ENCODE results near the gene FAF1. TPM values are rescaled to one million over a fixed set of nuclear protein-coding genes. Genes with fewer than 3 reads are reported as not detected.
"Not testable (repeated sequence)": the region's sequence is repeated elsewhere in the genome, so short reads cannot be mapped to it uniquely, and the experiment has no call there.

Gene FAF1
- polyA plus RNA-seq, 3 donors, result 69.2 to 76.7 (median 73.4) TPM

- DNase-seq (ENCODE audit: low read depth in 3 of 3, low spot score in 2 of 3), result no peak
These were observed 101.3 kb downstream of the FAF1 start for GRCh38 chr1:50858761-50859160.

- no peak for DNase-seq (ENCODE audit: low read depth in 3 of 3, low spot score in 2 of 3)
These were observed 102.4 kb downstream of the FAF1 start for GRCh38 chr1:50857702-50858101.

DNA sequence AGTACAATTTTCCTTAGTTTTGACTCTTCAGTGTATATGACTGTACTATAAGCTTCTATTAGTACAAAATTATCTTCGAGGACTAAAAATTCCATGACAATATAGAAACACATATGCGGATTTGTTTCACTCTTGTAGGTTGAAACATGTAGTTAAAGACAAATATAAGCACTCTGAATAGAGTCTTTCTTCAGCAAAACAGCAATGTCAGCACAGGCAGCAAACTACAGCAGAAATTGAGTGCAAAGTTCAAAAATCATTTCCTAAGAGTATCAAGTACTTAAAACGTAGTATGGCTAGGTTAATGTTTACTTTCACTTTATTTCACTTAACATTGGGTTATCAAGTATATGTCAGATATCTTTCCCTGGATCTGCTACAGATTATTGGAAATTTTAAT lies 106.7 kb downstream of the FAF1 start:
- no peak for DNase-seq (ENCODE audit: low read depth in 3 of 3, low spot score in 2 of 3)

- DNase-seq (ENCODE audit: low read depth in 3 of 3, low spot score in 2 of 3), result no peak
These were observed 107.2 kb downstream of the FAF1 start for GRCh38 chr1:50852889-50853288.

GRCh38 chr1:50851466-50851865 lies 108.6 kb downstream of the FAF1 start:
- no peak for DNase-seq (ENCODE audit: low read depth in 3 of 3, low spot score in 2 of 3)

- no peak for DNase-seq (ENCODE audit: low read depth in 3 of 3, low spot score in 2 of 3)
These were observed 109.0 kb downstream of the FAF1 start for GRCh38 chr1:50851034-50851433.

DNA sequence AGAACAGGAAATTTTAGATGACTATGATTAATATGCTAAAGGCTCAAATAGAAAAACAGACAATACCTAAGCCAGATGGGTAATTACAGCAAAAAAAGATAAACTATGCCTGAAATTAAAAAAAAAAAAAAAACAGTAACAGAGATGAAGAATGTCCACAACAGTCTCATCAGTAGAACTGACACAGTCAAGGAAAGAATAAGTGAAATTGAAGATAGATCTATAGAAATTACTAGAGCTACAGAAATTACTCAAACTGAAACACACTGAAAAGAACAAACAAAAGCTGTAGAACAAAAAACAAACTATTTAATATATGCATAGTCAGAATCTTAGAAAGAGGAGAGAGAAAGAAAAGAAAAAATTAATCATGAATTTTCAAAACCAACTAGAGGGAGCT lies 112.8 kb downstream of the FAF1 start:
- no peak for DNase-seq (ENCODE audit: low read depth in 3 of 3, low spot score in 2 of 3)

- DNase-seq (ENCODE audit: low read depth in 3 of 3, low spot score in 2 of 3), result no peak
These were observed 113.7 kb downstream of the FAF1 start for GRCh38 chr1:50846224-50846839.

DNA sequence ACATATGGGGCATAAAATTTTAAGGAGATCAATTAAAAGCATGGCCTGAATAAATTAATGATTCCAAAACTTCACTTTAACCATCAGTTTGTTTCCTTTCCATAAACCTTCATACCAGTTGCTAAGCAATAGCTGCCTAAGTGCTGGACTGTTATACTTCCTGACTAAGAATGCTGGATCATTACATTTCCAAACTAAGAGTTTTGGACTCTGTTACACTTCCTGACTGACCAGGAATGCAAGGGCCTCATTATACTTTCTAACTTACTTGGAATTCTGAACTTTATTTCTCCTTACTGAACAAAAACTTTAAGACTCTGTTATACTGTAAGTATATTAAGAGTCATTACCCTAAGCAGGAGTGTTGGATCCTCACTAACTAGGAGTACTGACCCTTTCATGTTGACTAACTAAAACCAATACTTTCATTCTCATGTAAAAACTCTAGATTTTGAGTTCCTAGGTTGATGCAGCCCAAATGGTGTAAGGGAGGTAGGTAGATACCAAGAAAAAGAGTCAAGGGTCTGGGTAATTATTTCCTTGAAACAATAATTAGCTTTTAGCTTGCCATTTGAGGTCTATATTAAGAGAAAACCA lies 118.2 kb downstream of the FAF1 start:
- peak in 1 of 3 donors; percentile 6 for DNase-seq (ENCODE audit: low read depth in 3 of 3, low spot score in 2 of 3)

- no peak for DNase-seq (ENCODE audit: low read depth in 3 of 3, low spot score in 2 of 3)
These were observed 124.0 kb downstream of the FAF1 start for GRCh38 chr1:50836117-50836516.

- DNase-seq (ENCODE audit: low read depth in 3 of 3, low spot score in 2 of 3), result no peak
These were observed 126.9 kb downstream of the FAF1 start for GRCh38 chr1:50833216-50833615.

GRCh38 chr1:50832167-50832566 lies 127.9 kb downstream of the FAF1 start:
- no peak for DNase-seq (ENCODE audit: low read depth in 3 of 3, low spot score in 2 of 3)

DNA sequence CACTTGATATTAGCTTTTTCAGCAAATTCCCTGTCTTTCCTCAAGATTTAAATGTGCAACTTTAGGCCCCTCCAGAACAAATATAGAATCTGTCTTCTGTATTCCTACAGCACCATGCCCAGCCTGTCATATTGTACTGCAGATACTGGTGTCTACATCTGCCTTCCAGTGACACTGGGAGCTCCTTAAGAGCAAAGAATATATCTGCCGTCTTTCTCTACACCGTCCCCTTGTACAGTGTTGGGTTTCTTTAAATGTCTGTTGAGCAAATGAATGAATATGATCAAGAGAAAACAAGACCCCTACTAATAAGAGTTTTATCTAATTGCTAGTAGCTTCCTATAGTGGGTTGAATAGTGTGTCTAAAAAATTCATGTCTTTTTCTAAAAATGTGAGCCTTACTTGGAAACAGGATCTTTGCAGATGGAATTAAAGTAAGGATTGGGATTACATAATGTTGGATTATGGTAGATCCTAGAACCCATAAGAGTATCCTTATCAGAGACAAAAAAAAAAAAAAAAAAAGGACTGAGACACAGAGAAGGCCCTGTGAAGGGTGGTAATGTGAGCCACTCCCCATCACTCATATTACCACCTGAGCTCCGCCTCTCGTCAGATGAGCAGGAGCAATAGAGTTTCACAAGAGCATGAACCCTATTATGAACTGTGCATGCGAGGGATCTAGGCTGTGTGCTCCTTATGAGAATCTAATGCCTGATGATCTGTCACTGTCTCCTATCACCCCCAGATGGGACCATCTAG lies 128.6 kb downstream of the FAF1 start:
- DNase-seq (ENCODE audit: low read depth in 3 of 3, low spot score in 2 of 3), result no peak

- DNase-seq (ENCODE audit: low read depth in 3 of 3, low spot score in 2 of 3), result no peak
These were observed 129.4 kb downstream of the FAF1 start for GRCh38 chr1:50830621-50831020.

DNA sequence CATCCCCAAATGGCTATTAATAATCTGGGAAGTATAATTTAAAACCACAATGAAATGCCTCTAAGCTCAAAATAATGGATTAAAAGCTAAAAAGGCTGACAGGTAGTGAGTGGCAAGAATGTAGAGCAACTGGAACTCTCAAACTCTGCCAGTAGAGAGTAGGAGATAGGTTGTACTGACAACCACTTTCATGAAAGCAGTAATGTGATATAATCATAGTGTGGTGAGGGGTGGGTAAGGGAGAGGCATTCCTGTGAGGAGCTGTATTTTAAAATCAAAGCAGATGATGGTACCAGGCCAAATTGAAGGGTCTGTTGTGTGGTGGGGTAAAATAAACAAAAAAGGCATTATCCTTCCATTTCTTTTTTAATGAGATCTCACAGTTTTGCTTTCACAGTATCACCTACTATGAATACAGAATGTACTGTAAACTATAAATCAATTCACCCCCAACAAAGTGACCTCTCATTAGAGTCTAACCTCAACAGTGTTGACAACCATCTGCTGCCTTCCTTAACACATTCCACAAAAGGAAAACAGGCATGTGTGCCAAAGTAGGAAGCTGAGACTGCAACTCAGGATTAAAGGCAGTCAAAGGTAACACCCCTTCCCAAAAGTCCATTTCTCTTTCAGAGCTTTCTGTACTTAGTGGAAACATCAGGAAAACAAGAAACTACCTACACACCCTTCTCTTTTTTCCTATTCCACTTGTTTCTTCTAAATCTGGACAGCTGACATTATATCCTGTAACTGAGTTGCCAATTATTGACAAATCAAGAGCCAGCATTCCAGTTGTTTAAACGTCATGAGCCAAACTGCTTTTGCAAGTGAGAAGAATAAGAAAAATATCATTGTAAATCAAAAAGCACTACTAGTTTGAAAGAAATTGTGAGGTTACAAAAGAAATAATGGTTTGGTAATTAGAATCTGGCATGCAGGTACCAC lies 130.8 kb downstream of the FAF1 start:
- DNase-seq (ENCODE audit: low read depth in 3 of 3, low spot score in 2 of 3), result no peak

GRCh38 chr1:50827546-50827945 lies 132.5 kb downstream of the FAF1 start:
- no peak for DNase-seq (ENCODE audit: low read depth in 3 of 3, low spot score in 2 of 3)

DNA sequence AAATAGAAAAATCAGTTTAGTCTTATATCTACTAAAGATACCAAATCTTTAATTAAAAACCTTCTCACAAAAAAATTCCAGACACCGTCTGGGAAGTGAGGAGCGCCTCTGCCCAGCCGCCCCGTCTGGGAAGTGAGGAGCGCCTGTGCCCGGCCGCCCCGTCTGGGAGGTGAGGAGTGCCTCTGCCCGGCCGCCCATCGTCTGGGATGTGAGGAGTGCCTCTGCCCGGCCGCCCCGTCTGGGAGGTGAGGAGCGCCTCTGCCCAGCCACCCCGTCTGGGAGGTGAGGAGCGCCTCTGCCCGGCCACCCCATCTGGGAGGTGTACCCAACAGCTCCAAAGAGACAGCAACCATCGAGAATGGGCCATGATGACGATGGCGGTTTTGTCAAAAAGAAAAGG lies 133.3 kb downstream of the FAF1 start:
- not testable (repeated sequence) for DNase-seq (ENCODE audit: low read depth in 3 of 3, low spot score in 2 of 3)

- DNase-seq (ENCODE audit: low read depth in 3 of 3, low spot score in 2 of 3), result no peak
These were observed 137.9 kb downstream of the FAF1 start for GRCh38 chr1:50822035-50822776.

- no peak for DNase-seq (ENCODE audit: low read depth in 3 of 3, low spot score in 2 of 3)
These were observed 139.5 kb downstream of the FAF1 start for GRCh38 chr1:50820545-50820944.

GRCh38 chr1:50812346-50812745 lies 147.7 kb downstream of the FAF1 start:
- no peak for DNase-seq (ENCODE audit: low read depth in 3 of 3, low spot score in 2 of 3)
